K562 (cell line): ENCODE data around the gene BAIAP3. TPM values are rescaled to one million over a fixed set of nuclear protein-coding genes. Genes with fewer than 3 reads are reported as not detected.
A peak's percentile ranks its signal among the peaks of the same experiment; 100 is the strongest.

Source experiments
- CEBPB ChIP-seq: fragments of 450-650 bp; IDR thresholded peaks from 2 replicates; pipeline ENCODE4 v1.6.1; 2016; ENCODE audit warnings: missing genetic modification characterization, missing compliant biosample characterization
- GATAD2B ChIP-seq: fragments of 450-650 bp; IDR thresholded peaks from 2 replicates; pipeline ENCODE4 v1.6.1; 2017; ENCODE audit warnings: mild to moderate bottlenecking, borderline replicate concordance
- IRF2 ChIP-seq: sonication (generic); formaldehyde crosslinking; IDR thresholded peaks from 2 replicates; pipeline ENCODE4 v1.8.1; 2022; ENCODE audit warnings: mild to moderate bottlenecking, missing genetic modification reagents
- ZEB2 ChIP-seq: fragments of 450-650 bp; IDR thresholded peaks from 2 replicates; pipeline ENCODE4 v1.6.1; 2016
- ZNF224 ChIP-seq: sonication (generic); formaldehyde crosslinking; IDR thresholded peaks from 2 replicates; pipeline ENCODE4 v1.8.0; 2022; ENCODE audit warnings: mild to moderate bottlenecking, missing genetic modification reagents
- ZNF589 ChIP-seq: fragments of 200-800 bp; sonication (Bioruptor generic); IDR thresholded peaks from 2 replicates; pipeline ENCODE4 v1.6.1; 2016; ENCODE audit warnings: low read depth, missing genetic modification characterization, missing compliant biosample characterization
- ZNF717 ChIP-seq: fragments of 250-450 bp; sonication (Bioruptor Pico); IDR thresholded peaks from 2 replicates; pipeline ENCODE4 v1.5.0; 2021
- polyA plus RNA-seq, 8 experiments: library from polyadenylated mRNA; depleted of rRNA in 4 of 8; stranded (reverse) in 5 of 8; unstranded in 3 of 8; fragments of >200 nt; fragmentation: Nextera tagmentation in 2 of 8; fragmentation: Illumina TruSeq in 1 of 8; extraction: Ambion mirVana in 2 of 8; extraction: Trizol in 1 of 8; gene quantifications; 2 replicates each; pipeline versions ENCODE4 v1.2.1 to v1.2.3, GENCODE V29; 2011 to 2014; ENCODE audit warnings: inconsistent platforms in 1 of 8, missing spikeins in 1 of 8
- total RNA-seq, 7 experiments: library from RNA; depleted of rRNA in 6 of 7; stranded (reverse); fragments of >200 nt in 6 of 7; fragmentation: Illumina TruSeq in 2 of 7; extraction: Trizol in 2 of 7; gene quantifications; 2 replicates each; pipeline versions ENCODE4 v1.2.1 to v1.2.3, GENCODE V29; 2011 to 2021; ENCODE audit warnings: low replicate concordance in 1 of 7
- TF ChIP-seq, protein P1 (sequence below): sonication (generic); formaldehyde crosslinking; IDR thresholded peaks from 2 replicates; pipeline ENCODE4 v1.8.1; 2023; ENCODE audit warnings: mild to moderate bottlenecking, missing genetic modification reagents, moderate library complexity
- TF ChIP-seq, protein P2 (sequence below): fragments of 450-650 bp; IDR thresholded peaks from 2 replicates; pipeline ENCODE4 v1.6.1; 2016
- TF ChIP-seq, protein P3 (sequence below): fragments of 450-650 bp; IDR thresholded peaks from 2 replicates; pipeline ENCODE4 v1.6.1; 2018; ENCODE audit not compliant: partially characterized antibody
- TF ChIP-seq, protein P4 (sequence below): fragments of 450-650 bp; IDR thresholded peaks from 2 replicates; pipeline ENCODE4 v1.7.1; 2018; ENCODE audit warnings: mild to moderate bottlenecking, low read depth; ENCODE audit not compliant: partially characterized antibody
- TF ChIP-seq, protein P5 (sequence below): fragments of 450-650 bp; IDR thresholded peaks from 2 replicates; pipeline ENCODE4 v1.6.1; 2017; ENCODE audit warnings: mild to moderate bottlenecking, moderate library complexity
- TF ChIP-seq, protein P6 (sequence below), 2 experiments: fragments of 450-650 bp; conservative IDR thresholded peaks; 2 replicates each; pipeline ENCODE4 v1.6.1; 2017; ENCODE audit warnings: mild to moderate bottlenecking in 2 of 2, moderate library complexity in 2 of 2
- TF ChIP-seq, protein P7 (sequence below), 2 experiments: fragments of 450-650 bp in 1 of 2; sonication (generic) in 1 of 2; formaldehyde crosslinking in 1 of 2; IDR thresholded peaks in 1 of 2; conservative IDR thresholded peaks in 1 of 2; 2 replicates each; pipeline versions ENCODE4 v1.6.1 to v1.8.1; 2016 to 2023; ENCODE audit warnings: mild to moderate bottlenecking in 2 of 2, moderate library complexity in 2 of 2, inconsistent platforms in 1 of 2, missing genetic modification reagents in 1 of 2

The BAIAP3 gene
- total and polyA plus RNA-seq, 9 of the 15 experiments (the other 6 are each of a cell fraction or from before 2014, with no cell fraction given) = 0.03 to 4.5 (median 0.57) TPM; not detected in 1

DNA sequence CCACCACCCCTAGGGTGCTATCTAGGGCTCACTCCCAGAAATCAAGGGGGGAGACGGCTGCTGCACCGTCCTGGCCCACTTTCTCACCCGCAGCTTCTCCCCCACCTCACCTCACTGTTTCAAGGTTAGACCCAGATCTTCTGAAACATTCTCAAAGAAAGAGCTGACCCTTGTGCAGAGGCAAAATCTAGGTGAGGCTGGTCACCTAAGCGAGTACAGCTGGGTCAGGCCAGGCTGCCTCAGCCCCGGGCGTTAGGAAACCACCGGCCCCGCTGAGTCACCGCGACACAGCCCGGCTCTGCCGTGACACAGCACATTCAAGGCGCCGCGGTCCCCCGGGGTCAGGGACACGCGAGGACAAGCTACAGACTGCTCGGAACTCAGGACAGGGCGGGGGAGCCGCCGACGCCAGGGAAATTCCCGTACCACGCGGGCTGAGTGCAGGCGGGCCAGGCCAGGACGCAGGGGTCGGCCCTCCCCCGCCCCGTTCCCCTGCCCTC, 45.4 kb downstream of the BAIAP3 start (continued):
- TF ChIP-seq, protein P1, sequence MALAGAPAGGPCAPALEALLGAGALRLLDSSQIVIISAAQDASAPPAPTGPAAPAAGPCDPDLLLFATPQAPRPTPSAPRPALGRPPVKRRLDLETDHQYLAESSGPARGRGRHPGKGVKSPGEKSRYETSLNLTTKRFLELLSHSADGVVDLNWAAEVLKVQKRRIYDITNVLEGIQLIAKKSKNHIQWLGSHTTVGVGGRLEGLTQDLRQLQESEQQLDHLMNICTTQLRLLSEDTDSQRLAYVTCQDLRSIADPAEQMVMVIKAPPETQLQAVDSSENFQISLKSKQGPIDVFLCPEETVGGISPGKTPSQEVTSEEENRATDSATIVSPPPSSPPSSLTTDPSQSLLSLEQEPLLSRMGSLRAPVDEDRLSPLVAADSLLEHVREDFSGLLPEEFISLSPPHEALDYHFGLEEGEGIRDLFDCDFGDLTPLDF = no peak
- TF ChIP-seq ZNF224 (CRISPR knock-in tag) (no peak), ZEB2 (peak; percentile 61; the same call in 1 of the 2 replicates), GATAD2B (peak; percentile 96), CEBPB (tag) (peak; percentile 78), ZNF717 (CRISPR knock-in tag) (no peak), ZNF589 (CRISPR knock-in tag) (no peak), IRF2 (CRISPR knock-in tag) (no peak)
- TF ChIP-seq, protein P2, sequence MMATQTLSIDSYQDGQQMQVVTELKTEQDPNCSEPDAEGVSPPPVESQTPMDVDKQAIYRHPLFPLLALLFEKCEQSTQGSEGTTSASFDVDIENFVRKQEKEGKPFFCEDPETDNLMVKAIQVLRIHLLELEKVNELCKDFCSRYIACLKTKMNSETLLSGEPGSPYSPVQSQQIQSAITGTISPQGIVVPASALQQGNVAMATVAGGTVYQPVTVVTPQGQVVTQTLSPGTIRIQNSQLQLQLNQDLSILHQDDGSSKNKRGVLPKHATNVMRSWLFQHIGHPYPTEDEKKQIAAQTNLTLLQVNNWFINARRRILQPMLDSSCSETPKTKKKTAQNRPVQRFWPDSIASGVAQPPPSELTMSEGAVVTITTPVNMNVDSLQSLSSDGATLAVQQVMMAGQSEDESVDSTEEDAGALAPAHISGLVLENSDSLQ = peak; percentile 22; the same call in 1 of the 2 replicates
- TF ChIP-seq, protein P3, sequence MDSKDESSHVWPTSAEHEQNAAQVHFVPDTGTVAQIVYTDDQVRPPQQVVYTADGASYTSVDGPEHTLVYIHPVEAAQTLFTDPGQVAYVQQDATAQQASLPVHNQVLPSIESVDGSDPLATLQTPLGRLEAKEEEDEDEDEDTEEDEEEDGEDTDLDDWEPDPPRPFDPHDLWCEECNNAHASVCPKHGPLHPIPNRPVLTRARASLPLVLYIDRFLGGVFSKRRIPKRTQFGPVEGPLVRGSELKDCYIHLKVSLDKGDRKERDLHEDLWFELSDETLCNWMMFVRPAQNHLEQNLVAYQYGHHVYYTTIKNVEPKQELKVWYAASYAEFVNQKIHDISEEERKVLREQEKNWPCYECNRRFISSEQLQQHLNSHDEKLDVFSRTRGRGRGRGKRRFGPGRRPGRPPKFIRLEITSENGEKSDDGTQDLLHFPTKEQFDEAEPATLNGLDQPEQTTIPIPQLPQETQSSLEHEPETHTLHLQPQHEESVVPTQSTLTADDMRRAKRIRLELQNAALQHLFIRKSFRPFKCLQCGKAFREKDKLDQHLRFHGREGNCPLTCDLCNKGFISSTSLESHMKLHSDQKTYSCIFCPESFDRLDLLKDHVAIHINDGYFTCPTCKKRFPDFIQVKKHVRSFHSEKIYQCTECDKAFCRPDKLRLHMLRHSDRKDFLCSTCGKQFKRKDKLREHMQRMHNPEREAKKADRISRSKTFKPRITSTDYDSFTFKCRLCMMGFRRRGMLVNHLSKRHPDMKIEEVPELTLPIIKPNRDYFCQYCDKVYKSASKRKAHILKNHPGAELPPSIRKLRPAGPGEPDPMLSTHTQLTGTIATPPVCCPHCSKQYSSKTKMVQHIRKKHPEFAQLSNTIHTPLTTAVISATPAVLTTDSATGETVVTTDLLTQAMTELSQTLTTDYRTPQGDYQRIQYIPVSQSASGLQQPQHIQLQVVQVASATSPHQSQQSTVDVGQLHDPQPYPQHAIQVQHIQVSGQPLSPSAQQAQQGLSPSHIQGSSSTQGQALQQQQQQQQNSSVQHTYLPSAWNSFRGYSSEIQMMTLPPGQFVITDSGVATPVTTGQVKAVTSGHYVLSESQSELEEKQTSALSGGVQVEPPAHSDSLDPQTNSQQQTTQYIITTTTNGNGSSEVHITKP = peak; percentile 54
- TF ChIP-seq, protein P4, sequence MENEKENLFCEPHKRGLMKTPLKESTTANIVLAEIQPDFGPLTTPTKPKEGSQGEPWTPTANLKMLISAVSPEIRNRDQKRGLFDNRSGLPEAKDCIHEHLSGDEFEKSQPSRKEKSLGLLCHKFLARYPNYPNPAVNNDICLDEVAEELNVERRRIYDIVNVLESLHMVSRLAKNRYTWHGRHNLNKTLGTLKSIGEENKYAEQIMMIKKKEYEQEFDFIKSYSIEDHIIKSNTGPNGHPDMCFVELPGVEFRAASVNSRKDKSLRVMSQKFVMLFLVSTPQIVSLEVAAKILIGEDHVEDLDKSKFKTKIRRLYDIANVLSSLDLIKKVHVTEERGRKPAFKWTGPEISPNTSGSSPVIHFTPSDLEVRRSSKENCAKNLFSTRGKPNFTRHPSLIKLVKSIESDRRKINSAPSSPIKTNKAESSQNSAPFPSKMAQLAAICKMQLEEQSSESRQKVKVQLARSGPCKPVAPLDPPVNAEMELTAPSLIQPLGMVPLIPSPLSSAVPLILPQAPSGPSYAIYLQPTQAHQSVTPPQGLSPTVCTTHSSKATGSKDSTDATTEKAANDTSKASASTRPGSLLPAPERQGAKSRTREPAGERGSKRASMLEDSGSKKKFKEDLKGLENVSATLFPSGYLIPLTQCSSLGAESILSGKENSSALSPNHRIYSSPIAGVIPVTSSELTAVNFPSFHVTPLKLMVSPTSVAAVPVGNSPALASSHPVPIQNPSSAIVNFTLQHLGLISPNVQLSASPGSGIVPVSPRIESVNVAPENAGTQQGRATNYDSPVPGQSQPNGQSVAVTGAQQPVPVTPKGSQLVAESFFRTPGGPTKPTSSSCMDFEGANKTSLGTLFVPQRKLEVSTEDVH = no peak
- TF ChIP-seq, protein P5, sequence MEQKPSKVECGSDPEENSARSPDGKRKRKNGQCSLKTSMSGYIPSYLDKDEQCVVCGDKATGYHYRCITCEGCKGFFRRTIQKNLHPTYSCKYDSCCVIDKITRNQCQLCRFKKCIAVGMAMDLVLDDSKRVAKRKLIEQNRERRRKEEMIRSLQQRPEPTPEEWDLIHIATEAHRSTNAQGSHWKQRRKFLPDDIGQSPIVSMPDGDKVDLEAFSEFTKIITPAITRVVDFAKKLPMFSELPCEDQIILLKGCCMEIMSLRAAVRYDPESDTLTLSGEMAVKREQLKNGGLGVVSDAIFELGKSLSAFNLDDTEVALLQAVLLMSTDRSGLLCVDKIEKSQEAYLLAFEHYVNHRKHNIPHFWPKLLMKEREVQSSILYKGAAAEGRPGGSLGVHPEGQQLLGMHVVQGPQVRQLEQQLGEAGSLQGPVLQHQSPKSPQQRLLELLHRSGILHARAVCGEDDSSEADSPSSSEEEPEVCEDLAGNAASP = peak; percentile 95
- TF ChIP-seq, protein P6, sequence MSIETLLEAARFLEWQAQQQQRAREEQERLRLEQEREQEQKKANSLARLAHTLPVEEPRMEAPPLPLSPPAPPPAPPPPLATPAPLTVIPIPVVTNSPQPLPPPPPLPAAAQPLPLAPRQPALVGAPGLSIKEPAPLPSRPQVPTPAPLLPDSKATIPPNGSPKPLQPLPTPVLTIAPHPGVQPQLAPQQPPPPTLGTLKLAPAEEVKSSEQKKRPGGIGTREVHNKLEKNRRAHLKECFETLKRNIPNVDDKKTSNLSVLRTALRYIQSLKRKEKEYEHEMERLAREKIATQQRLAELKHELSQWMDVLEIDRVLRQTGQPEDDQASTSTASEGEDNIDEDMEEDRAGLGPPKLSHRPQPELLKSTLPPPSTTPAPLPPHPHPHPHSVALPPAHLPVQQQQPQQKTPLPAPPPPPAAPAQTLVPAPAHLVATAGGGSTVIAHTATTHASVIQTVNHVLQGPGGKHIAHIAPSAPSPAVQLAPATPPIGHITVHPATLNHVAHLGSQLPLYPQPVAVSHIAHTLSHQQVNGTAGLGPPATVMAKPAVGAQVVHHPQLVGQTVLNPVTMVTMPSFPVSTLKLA (conservative IDR thresholded peaks at IDR 0.05) = peak; percentile 71 to 86
- TF ChIP-seq, protein P7, sequence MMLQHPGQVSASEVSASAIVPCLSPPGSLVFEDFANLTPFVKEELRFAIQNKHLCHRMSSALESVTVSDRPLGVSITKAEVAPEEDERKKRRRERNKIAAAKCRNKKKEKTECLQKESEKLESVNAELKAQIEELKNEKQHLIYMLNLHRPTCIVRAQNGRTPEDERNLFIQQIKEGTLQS (IDR thresholded peaks at IDR 0.05) = peak; percentile 91
- TF ChIP-seq, protein P7 (CRISPR knock-in tag; conservative IDR thresholded peaks at IDR 0.05) = peak; percentile 65; the same call in 1 of the 2 replicates
